ENCODE results near the gene EXOSC10.
"Not testable (repeated sequence)": the region's sequence is repeated elsewhere in the genome, so short reads cannot be mapped to it uniquely, and the experiment has no call there.

EXOSC10 gene

DNA sequence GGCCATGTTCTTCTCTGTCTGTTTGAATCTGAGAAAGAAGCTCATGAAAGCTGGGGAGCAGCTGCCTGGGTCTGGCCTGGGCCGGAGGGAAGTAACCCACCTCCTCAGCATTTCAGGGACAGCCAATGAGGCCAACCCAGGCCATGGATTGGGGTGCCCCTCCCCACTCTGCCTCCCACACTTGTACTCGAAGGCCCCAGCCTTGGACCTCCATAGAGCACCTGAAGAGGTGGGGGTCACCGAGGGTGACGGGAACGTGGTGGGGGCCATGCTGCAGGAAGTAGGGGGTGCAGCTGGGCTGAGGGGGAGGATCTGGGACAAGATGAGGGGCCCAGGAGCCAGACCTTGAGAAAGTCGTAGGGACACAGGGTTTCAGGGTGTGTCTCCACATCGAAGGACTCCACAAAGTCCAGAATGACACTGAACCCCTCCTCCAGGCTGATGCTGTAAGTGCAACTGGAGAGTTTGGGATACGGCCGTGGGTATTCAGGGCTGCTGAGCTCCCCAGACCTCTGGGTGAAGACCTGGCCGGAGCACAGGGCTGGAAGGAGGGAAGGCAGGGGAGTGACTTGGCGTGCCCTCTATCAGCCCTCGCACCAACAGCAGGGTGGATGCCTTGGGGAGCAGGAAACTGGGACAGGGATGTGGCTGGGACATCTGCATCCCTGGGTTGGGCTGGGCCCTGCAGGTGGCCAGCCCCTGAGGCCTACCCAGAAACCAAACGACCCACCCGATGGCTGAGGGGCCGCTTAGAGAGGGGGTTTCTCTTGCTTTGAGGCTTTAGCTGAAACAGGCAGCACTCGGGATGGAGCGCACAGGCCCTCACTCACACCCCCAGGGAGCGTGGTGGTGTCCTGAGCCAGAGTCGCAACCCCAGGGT is 56.4 kb downstream of the EXOSC10 start:
- DNase-seq: no peak

DNA sequence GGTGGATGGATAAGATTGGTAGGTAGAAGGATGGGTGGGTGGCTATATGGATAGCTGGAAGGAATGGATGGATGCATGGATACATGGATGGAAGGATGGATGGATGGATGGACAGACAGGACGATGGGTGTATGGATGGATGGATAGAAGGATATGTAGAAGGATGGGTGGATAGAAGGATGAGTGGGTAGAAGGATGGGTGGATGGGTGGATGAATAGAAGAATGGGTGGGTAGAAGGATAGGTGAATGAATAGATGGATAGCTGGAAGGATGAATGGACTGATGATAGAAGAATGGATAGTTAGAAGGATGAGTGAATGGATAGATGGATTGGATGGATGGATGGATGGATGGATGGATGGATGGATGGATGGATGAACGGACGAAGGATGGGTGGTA is 57.6 kb downstream of the EXOSC10 start:
- DNase-seq: no peak

DNA sequence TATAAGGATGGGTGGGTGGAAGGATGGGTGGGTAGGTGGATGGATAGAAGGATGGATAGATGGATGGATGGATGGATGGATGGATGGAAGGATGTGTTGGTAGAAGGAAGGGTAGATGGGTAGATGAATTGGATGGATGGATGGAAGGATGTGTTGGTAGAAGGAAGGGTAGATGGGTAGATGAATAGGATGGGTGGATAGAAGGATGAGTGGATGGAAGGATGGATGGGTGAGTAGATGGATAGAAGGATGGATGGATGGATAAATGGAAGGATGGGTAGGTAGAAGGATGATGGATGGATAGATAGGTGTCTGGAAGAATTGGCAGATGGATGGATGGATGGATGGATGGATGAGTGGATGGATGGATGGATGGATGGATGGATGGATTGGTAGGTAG is 58.6 kb downstream of the EXOSC10 start:
- no peak for DNase-seq

DNA sequence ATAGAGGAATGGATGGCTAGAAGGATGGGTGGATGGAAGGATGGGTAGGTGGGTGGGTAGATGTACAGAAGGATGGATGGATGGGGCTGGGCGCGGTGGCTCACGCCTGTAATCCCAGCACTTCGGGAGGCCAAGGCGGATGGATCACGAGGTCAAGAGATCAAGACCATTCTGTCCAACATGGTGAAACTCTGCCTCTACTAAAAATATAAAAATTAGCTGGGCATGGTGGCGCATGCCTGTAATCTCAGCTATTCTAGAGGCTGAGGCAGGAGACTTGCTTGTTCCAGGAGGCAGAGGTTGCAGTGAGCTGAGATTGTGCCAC is 59.6 kb downstream of the EXOSC10 start:
- not testable (repeated sequence) for DNase-seq

DNA sequence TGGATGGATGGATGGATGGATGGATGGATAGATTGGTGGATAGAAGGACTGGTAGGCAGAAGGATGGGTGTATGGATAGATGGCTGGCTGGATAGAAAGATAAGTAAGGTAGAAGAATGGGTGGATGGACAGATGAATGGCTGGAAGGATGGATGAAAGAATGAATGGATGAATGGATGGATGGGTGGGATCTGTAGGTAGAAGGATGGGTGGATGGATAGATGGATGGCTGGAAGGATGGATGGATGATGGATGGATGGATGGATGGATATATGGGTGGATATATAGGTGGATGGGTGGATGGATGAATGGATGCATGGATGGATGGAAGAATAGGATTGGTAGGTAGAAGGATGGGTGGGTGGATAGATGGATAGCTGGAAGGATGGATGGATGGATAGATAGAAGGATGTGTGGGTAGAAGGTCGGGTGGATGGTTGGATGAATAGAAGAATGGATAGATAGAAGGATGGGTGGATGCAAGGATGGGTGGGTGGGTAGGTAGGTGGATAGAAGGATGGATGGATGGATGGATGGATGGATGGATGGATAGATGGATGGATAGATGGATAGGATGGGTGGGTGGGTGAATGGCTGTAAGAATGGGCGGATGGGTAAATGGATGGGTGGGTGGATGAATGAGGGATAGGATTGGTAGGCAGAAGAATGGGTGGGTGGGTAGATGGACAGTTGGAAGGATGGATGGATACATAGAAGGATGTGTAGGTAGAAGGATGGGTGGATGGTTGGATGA is 60.1 kb downstream of the EXOSC10 start:
- no peak for DNase-seq

- DNase-seq: peak; percentile 90
Measured at GRCh38 chr1:11037740-11038182, 61.9 kb downstream of the EXOSC10 start.

GRCh38 chr1:11037019-11037739 is 62.5 kb downstream of the EXOSC10 start:
- DNase-seq: not testable (repeated sequence)

- no peak for DNase-seq
Measured at GRCh38 chr1:11031624-11032262, 67.9 kb downstream of the EXOSC10 start.

DNA sequence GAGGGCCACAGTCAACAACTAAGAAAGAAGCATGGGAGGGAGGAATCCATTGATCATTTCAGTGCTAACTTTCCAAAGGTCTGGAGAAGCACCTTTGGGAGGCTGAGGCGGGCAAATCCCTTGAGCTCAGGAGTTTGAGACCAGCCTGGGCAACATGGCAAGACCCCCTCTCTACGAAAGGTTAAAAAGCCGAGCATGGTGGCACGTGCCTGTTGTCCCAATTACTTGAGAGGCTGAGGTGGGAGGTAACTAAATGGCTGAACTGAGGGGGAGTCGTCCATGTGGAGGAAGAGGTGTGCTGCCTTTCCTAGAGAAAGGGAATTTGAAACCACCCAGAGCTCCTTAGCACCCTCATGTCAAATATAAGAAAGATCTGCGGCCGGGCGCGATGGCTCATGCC is 68.8 kb downstream of the EXOSC10 start:
- no peak for DNase-seq

DNA sequence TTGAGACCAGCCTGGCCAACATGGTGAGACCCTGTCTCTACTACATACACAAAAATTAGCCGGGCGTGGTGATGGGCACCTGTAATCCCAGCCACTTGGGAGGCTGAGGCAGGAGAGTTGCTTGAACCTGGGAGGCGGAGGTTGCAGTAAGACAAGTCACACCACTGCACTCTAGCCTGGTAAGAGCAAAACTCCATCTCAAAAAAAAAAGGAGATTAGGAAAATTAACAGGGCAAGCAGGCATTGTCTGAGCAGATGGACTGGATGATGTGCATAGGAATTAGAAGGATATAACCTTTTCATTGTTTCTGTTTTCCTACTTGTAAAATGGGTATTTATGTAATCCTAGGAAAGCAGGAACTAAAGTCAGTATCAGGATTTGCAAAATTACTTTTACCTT is 71.7 kb downstream of the EXOSC10 start:
- DNase-seq: no peak

DNA sequence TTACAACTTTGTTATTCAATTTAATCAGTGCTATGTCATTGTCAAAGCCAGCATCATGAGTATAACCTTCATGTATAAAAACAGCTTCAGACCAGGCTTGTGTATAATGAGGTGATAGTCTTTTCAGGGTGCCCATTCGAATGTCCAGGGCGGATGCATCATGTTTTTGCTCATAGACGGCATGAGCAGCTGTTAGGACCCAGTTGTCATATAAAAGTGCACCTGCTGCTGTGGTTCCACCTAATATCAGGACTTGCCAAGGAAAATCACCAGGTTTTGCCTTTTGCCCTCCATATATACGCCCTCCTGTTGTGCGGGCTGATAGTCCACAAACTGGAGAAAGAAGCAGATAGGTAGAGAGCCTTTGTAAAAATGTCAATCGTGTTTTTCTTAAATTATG is 72.4 kb downstream of the EXOSC10 start:
- no peak for DNase-seq

DNA sequence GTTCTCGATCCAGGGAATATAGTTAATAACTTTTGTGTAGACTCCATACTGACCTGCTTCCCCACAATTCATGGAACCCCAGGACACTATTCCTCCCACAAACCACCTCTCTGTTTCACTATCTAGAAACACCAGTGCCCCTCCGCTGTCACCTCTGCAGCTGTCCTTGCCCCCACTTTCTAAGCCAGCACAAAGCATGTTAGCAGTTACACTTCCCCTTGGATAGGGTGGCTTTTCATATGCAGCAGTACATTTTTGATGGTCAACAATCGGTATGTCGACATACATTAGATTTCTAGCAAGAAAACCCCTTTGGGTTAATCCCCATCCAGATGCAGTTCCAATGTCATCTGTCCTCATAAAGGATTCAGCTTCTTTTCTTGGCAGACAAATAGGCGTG is 72.8 kb downstream of the EXOSC10 start:
- DNase-seq: no peak

DNA sequence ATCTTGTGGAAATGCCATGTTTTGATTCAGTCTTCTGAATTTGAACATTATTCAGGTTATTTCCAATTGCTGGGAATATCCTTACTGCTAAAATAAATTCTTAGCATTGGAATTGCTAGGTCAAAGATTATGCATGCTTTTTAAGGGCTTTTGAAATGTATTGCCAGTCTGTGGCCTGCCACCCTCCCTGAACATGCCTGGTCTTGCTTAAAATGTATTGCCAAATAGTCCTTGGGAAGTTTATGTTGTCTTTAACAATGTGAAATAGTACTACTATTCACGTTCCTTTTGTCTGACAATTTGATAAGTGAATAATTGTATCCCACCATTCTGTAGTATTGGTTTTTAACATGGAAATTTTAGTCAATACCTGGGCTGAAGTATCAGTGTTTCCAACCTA is 73.6 kb downstream of the EXOSC10 start:
- DNase-seq: no peak

DNA sequence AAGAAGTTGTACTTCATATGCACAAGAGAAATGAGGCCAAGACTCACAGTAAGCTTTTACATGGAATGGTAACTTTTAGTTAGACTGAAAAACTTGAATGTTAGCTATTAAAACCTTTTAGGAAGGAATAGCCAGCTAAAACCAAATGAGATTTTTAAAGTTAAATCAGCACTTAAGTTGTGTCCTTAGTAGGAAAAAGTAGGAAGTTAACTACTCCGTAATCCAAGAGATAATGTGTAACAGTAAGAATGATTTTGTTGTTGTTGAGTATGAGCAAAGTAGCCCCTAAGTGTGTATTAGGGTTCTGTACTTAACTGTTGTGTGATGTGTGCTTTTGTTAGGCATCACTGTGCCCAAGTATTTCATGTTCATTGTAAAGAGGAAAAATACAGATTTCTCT is 74.1 kb downstream of the EXOSC10 start:
- DNase-seq: no peak

- no peak for DNase-seq
Measured at GRCh38 chr1:11024874-11025203, 74.8 kb downstream of the EXOSC10 start.

DNA sequence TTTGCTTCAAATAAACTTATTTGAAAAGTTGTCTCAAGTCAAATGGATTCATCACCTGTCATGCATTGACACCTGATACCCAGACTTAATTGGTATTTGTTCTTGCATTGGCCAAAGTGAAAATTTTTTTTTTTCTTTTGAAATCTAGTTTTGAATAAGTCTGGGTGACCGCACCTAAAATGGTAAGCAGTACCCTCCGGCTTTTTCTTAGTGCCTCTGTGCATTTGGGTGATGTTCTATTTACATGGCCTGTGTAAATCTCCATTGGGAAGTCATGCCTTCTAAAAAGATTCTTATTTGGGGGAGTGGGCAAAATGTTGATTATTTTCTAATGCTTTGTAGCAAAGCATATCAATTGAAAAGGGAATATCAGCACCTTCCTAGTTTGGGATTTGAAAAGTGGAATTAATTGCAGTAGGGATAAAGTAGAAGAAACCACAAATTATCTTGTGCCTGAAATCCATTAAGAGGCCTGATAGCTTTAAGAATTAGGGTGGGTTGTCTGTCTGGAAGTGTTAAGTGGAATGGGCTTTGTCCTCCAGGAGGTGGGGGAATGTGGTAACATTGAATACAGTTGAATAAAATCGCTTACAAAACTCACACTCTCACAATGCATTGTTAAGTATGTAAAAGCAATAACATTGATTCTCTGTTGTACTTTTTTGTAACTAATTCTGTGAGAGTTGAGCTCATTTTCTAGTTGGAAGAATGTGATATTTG is 75.4 kb downstream of the EXOSC10 start:
- no peak for DNase-seq

DNA sequence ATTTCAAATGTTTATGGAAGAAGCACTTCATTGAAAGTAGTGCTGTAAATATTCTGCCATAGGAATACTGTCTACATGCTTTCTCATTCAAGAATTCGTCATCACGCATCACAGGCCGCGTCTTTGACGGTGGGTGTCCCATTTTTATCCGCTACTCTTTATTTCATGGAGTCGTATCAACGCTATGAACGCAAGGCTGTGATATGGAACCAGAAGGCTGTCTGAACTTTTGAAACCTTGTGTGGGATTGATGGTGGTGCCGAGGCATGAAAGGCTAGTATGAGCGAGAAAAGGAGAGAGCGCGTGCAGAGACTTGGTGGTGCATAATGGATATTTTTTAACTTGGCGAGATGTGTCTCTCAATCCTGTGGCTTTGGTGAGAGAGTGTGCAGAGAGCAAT is 76.5 kb downstream of the EXOSC10 start:
- no peak for DNase-seq

DNA sequence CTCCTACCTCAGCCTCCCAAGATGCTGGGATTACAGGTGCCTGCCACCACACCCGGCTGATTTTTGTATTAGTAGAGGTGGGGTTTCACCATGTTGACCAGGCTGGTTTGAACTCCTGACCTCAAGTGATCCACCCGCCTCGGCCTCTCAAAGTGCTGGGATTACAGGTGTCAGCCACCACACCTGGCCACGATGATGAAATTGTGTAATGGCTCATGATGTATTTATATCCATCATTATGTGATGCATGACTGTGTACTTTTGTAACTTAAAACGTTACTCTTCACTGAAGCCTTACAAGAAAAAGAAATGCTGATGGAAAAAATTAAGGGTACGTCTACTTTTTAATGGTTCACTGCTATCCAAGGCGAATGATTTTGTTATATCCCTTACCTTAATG is 79.7 kb downstream of the EXOSC10 start:
- no peak for DNase-seq

DNA sequence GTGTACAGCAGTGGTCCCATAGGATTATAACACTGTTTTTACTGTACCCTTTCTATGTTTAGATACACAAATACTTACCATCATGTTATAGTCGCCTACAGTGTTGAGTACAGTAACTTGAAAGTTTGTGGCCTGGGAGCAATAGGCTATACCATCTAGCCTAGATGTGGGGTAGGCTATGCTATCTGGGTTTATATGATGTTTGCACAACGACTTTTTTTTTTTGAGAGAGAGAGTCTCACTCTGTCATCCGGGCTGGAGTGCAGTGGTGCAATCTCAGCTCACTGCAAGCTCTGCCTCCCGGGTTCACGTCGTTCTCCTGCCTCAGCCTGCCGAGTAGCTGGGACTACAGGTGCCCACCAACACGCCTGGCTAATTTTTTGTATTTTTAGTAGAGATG is 80.3 kb downstream of the EXOSC10 start:
- DNase-seq: not testable (repeated sequence)
